ENCODE data around the gene HMGB1. TPM values are rescaled to one million over a fixed set of nuclear protein-coding genes. Genes with fewer than 3 reads are reported as not detected.
"Not testable (repeated sequence)": the region's sequence is repeated elsewhere in the genome, so short reads cannot be mapped to it uniquely, and the experiment has no call there.

Gene HMGB1
- total and polyA plus RNA-seq, 7 donors, result 212 to 519 (median 317) TPM

DNA sequence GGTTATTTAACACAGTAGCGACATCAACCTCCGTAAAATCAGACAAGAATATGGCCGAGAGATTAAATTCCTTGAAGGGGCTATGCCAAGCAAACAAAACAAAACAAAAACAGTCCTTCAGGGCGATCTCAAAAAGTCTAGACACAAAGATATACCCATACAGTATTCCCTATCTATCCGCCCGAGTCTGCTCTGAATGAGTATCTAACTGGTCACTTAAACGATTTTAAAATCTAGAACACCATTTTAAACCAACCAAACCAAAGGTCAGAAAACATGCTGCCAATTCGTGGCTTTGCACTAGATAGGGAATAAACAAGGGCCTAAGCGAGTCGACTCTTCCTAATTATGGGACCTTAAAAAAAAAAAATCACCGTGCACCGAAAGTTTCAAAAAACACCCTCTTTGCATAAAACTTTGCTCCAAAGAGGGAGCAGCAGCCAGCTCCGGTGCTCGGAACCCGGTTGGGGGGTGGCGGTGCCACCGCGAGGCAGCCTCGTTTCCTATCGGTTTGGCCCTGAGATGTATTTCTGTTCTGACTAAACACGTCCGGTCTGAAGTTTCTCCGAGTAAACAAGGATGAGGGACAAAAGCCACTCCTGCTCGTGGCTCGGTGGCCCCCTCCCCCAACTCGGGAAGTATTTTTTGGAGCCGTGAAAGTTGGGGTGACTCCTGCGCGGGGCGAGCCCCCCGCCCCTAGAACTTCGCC, 1.8 kb downstream of the HMGB1 start:
- no peaks in the 10 kb centered on the region for H3K27me3 ChIP-seq
- no peak for TF ChIP-seq POLR2A (IDR thresholded peaks at IDR 0.05)
- TF ChIP-seq, protein P1, sequence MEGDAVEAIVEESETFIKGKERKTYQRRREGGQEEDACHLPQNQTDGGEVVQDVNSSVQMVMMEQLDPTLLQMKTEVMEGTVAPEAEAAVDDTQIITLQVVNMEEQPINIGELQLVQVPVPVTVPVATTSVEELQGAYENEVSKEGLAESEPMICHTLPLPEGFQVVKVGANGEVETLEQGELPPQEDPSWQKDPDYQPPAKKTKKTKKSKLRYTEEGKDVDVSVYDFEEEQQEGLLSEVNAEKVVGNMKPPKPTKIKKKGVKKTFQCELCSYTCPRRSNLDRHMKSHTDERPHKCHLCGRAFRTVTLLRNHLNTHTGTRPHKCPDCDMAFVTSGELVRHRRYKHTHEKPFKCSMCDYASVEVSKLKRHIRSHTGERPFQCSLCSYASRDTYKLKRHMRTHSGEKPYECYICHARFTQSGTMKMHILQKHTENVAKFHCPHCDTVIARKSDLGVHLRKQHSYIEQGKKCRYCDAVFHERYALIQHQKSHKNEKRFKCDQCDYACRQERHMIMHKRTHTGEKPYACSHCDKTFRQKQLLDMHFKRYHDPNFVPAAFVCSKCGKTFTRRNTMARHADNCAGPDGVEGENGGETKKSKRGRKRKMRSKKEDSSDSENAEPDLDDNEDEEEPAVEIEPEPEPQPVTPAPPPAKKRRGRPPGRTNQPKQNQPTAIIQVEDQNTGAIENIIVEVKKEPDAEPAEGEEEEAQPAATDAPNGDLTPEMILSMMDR (IDR thresholded peaks at IDR 0.05), result no peak
- TF ChIP-seq POLR2AphosphoS5 (IDR thresholded peaks at IDR 0.05), result peak in 3 of 4 donors; percentile 8 to 32 (median 30)
- no peak for TF ChIP-seq EP300 (IDR thresholded peaks at IDR 0.05)
- peaks cover 2 to 36% (median 25%) of the 10 kb centered on the region in 4 donors for H3K4me1 ChIP-seq
- H3K9me3 ChIP-seq, result no peaks in the 10 kb centered on the region
- peaks cover 0 to 29% (median 9%) of the 10 kb centered on the region in 4 donors for H3K36me3 ChIP-seq
- intact Hi-C loops (cut with DNase I), result loop anchor here (1.0 to 10.0 kb wide), 10 partner anchors 42 to 869 kb away; partner anchors contain the start of genes KATNAL1, SLC7A1 and UBE2L5
- peak; percentile 76 for DNase-seq
- 0 to 1% methylated on average over 32 of the region's 32 CpGs for WGBS, 2 donors
- H3K27ac ChIP-seq, result peak overlapping the region; percentile 92 to 99 (median 98)
- H3K4me3 ChIP-seq, result peak overlapping the region; percentile 52 to 81 (median 66)

DNA sequence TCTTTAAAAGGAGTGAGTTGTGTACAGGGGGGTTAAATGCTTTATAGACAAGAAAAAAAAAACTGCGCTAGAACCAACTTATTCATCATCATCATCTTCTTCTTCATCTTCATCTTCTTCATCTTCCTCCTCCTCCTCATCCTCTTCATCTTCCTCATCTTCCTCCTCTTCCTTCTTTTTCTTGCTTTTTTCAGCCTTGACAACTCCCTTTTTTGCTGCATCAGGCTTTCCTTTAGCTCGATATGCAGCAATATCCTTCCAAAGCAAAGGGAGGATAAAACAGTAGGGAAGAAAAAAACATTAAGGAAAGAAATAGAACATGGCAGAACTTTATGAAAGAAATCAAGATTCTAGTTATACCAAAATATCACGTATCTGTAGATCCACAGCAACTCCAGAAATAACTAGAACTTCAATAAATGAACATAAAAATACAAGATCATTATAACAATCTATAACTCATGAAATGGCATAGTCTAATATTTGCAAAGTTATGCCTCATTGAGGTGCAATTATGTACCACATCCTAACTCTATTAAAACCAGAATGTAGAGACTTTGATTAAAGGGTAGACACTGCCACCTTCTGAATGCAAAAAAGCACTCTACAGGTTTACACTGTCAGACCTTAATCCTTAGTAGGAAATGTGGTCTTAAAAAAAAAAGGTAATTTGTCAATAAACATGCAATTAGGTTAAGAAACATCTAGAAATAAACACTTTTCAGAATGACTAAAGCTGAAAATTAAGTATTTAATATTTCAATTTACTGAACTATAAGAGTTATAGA, 4.3 kb downstream of the HMGB1 start:
- WGBS, 2 donors, result 82 to 88% methylated on average over 3 of the region's 3 CpGs
- intact Hi-C loops (cut with DNase I), result loop anchor here (5.0 to 10.0 kb wide), 6 partner anchors 119 to 867 kb away; partner anchors contain the start of gene SLC7A1
- peak overlapping the region; percentile 92 to 99 (median 98) for H3K27ac ChIP-seq

DNA sequence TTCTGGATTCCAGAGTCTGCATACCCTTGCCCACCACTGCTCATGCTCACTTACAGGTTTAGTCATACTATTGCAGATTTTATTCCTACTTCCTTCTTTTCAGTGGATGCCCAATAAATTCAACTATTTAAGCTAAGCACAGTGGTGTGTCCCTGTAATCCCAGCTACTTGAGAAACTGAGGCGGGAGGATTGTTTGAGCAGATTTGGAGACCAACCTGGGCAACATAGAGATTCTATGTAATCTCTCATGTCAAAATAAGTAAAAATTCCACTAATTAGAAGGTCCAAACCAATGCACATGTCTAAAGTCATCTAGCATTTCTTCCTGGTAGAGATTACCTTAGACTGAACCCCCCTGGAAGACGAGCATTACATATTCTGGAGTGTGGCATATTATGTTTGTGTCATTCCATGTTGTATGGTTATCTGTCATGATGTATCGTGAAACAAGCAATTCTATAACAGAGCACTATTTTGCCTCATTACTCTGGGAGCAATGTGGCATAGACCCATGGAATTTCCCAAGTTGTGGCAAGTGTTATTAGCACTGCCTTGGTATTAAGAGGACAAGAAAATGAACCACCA, 8.3 kb downstream of the HMGB1 start:
- intact Hi-C loops (cut with DNase I), result no loop called here
- H3K36me3 ChIP-seq, result peaks cover 0 to 30% (median 6%) of the 10 kb centered on the region in 4 donors
- DNase-seq, result no peak
- no peaks in the 10 kb centered on the region for H3K9me3 ChIP-seq
- H3K4me1 ChIP-seq, result peaks cover 2 to 29% (median 18%) of the 10 kb centered on the region in 4 donors
- no peaks in the 10 kb centered on the region for H3K27me3 ChIP-seq
- TF ChIP-seq POLR2AphosphoS5 (IDR thresholded peaks at IDR 0.05), result no peak
- TF ChIP-seq, protein P1 (IDR thresholded peaks at IDR 0.05), result no peak
- TF ChIP-seq EP300 (IDR thresholded peaks at IDR 0.05), result no peak
- TF ChIP-seq POLR2A (IDR thresholded peaks at IDR 0.05), result no peak
- no peak overlapping the region for H3K4me3 ChIP-seq
- WGBS, 2 donors, result 72 to 92% methylated on average over 3 of the region's 3 CpGs
- peak overlapping the region in 2 of 4 donors; percentile 1 to 11 for H3K27ac ChIP-seq

More for the DNA sequence above, 4.3 kb downstream of the HMGB1 start:
- TF ChIP-seq, protein P1 (IDR thresholded peaks at IDR 0.05), result peak in 3 of 4 experiments; percentile 9 to 54 (median 25)
- not testable (repeated sequence) for H3K27me3 ChIP-seq, H3K9me3 ChIP-seq, DNase-seq, H3K4me3 ChIP-seq
- peaks cover 0 to 38% (median 9%) of the 10 kb centered on the region in 4 donors for H3K36me3 ChIP-seq
- peaks cover 2 to 40% (median 29%) of the 10 kb centered on the region in 4 donors for H3K4me1 ChIP-seq

DNA sequence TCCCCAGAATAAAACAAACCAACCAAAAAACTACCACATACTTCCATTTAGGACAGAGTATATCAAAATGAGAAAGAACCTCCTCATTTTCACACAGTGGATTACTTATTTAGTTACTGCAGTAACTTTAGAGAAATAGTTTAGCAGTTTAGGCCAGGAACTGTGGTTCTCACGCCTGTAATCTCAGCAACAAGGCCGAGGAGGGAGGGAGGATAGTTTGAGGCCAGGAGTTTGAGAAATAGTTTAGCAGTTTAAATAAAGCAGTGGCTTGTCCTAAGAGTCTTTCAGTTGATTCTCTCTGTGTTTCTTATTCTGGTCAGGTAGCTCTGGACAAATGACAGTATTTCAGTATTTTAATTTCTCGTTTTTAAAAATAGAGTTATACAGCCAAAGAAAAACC, 9.4 kb downstream of the HMGB1 start:
- no peak for DNase-seq
- WGBS, 2 donors, result 71 to 85% methylated on average over 3 of the region's 3 CpGs
- intact Hi-C loops (cut with DNase I), result no loop called here
- no peaks in the 10 kb centered on the region for H3K9me3 ChIP-seq
- H3K4me1 ChIP-seq, result peaks cover 0 to 18% (median 9%) of the 10 kb centered on the region in 4 donors
- no peaks in the 10 kb centered on the region for H3K27me3 ChIP-seq
- H3K27ac ChIP-seq, result peak overlapping the region in 3 of 4 donors; percentile 4 to 42 (median 5)
- TF ChIP-seq EP300 (IDR thresholded peaks at IDR 0.05) (no peak), POLR2A (IDR thresholded peaks at IDR 0.05) (no peak), POLR2AphosphoS5 (IDR thresholded peaks at IDR 0.05) (no peak)
- TF ChIP-seq, protein P1 (IDR thresholded peaks at IDR 0.05), result no peak
- H3K36me3 ChIP-seq, result peaks cover 0 to 19% (median 0%) of the 10 kb centered on the region in 4 donors
- H3K4me3 ChIP-seq, result no peak overlapping the region
